ENCODE data around the gene PXN. TPM values are rescaled to one million over a fixed set of nuclear protein-coding genes. Genes with fewer than 3 reads are reported as not detected.

PXN gene
- total and polyA plus RNA-seq, 2 of the 13 experiments (the other 11 are each of a cell fraction or from before 2014, with no cell fraction given), result 13.6 to 14.2 TPM

DNA sequence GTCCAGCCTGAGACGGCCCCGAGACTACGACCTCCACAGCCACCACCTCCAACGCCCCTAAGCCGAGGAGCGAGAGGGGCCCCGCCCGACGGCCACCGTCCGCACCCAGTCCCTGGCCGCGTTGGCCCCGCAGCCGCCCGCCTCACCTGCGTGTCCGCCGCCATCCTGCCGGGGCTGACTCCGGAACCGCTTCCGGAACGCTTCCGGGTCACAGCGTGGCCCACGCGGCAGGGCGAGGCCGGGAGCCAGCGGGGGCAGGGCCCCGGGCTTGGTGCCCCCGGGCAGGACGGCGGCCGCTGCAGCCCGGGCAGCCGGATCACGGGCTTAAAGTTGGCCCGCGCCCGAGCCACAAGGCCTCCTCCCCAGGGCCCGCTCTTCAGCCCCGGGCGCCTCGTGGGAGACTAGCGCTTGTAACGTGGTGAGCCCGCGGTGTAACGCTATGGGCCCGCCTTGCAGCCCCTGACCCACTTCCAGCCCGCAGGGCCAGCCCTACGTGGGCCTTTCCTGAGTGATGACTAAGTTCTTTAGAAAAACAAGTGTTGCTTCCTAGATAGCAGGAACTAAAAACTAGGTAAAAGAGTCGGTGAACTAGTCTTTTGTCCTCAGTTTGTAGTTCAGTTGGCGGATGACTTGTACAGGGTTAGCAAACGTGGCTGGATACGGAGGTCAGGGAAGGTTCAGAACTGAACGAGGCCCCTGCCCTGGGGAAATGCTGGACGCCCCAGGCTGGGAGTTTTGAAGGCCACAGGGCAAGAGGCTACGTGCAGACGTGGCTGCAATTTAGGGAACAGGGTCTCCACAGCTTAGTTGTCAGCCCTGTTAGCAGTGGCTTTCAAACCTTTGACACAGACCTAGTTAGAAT, 70.8 kb downstream of the PXN start, which contains the start of gene GCN1 (continued):
- peak; percentile 65; the same call in 1 of the 2 replicates for TF ChIP-seq ZNF430 (CRISPR knock-in tag; IDR thresholded peaks at IDR 0.05)
- TF ChIP-seq SRSF4 (IDR thresholded peaks at IDR 0.05; ENCODE audit: low read depth, low read length, poor library complexity, severe bottlenecking), result no peak
- TF ChIP-seq, protein P1, sequence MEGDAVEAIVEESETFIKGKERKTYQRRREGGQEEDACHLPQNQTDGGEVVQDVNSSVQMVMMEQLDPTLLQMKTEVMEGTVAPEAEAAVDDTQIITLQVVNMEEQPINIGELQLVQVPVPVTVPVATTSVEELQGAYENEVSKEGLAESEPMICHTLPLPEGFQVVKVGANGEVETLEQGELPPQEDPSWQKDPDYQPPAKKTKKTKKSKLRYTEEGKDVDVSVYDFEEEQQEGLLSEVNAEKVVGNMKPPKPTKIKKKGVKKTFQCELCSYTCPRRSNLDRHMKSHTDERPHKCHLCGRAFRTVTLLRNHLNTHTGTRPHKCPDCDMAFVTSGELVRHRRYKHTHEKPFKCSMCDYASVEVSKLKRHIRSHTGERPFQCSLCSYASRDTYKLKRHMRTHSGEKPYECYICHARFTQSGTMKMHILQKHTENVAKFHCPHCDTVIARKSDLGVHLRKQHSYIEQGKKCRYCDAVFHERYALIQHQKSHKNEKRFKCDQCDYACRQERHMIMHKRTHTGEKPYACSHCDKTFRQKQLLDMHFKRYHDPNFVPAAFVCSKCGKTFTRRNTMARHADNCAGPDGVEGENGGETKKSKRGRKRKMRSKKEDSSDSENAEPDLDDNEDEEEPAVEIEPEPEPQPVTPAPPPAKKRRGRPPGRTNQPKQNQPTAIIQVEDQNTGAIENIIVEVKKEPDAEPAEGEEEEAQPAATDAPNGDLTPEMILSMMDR (CRISPR knock-in tag; IDR thresholded peaks at IDR 0.05), result no peak; the same call in 1 of the 2 replicates
- TF ChIP-seq, protein P2, sequence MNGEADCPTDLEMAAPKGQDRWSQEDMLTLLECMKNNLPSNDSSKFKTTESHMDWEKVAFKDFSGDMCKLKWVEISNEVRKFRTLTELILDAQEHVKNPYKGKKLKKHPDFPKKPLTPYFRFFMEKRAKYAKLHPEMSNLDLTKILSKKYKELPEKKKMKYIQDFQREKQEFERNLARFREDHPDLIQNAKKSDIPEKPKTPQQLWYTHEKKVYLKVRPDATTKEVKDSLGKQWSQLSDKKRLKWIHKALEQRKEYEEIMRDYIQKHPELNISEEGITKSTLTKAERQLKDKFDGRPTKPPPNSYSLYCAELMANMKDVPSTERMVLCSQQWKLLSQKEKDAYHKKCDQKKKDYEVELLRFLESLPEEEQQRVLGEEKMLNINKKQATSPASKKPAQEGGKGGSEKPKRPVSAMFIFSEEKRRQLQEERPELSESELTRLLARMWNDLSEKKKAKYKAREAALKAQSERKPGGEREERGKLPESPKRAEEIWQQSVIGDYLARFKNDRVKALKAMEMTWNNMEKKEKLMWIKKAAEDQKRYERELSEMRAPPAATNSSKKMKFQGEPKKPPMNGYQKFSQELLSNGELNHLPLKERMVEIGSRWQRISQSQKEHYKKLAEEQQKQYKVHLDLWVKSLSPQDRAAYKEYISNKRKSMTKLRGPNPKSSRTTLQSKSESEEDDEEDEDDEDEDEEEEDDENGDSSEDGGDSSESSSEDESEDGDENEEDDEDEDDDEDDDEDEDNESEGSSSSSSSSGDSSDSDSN (CRISPR knock-in tag; IDR thresholded peaks at IDR 0.05), result peak; percentile 93
- TF ChIP-seq ZNF296 (CRISPR knock-in tag; conservative IDR thresholded peaks at IDR 0.05), result no peak; the same call in 1 of the 2 replicates
- TF ChIP-seq MED1 (CRISPR knock-in tag; IDR thresholded peaks at IDR 0.05), result peak; percentile 82
- peak; percentile 89; the same call in 1 of the 2 replicates for TF ChIP-seq ZFP90 (CRISPR knock-in tag; IDR thresholded peaks at IDR 0.05; ENCODE audit: borderline replicate concordance)
- TF ChIP-seq, protein P3, sequence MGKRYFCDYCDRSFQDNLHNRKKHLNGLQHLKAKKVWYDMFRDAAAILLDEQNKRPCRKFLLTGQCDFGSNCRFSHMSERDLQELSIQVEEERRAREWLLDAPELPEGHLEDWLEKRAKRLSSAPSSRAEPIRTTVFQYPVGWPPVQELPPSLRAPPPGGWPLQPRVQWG (CRISPR knock-in tag; IDR thresholded peaks at IDR 0.05; ENCODE audit: borderline replicate concordance, low read depth), result no peak
- TF ChIP-seq MTF1 (CRISPR knock-in tag; IDR thresholded peaks at IDR 0.05), result no peak
- TF ChIP-seq NFIB (CRISPR knock-in tag; IDR thresholded peaks at IDR 0.05; ENCODE audit: borderline replicate concordance), result no peak
- TF ChIP-seq, protein P4, sequence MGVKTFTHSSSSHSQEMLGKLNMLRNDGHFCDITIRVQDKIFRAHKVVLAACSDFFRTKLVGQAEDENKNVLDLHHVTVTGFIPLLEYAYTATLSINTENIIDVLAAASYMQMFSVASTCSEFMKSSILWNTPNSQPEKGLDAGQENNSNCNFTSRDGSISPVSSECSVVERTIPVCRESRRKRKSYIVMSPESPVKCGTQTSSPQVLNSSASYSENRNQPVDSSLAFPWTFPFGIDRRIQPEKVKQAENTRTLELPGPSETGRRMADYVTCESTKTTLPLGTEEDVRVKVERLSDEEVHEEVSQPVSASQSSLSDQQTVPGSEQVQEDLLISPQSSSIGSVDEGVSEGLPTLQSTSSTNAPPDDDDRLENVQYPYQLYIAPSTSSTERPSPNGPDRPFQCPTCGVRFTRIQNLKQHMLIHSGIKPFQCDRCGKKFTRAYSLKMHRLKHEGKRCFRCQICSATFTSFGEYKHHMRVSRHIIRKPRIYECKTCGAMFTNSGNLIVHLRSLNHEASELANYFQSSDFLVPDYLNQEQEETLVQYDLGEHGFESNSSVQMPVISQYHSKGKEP (CRISPR knock-in tag; IDR thresholded peaks at IDR 0.05), result peak; percentile 28; the same call in 1 of the 2 replicates
- TF ChIP-seq POLR2AphosphoS5 (IDR thresholded peaks at IDR 0.05; ENCODE audit: low read depth, low read length), result peak; percentile 74
- TF ChIP-seq NR2F2 (IDR thresholded peaks at IDR 0.05; ENCODE audit: borderline replicate concordance, low read depth), result peak; percentile 31; the same call in 1 of the 2 replicates
- TF ChIP-seq PAF1 (CRISPR knock-in tag; IDR thresholded peaks at IDR 0.05), result no peak
- peak; percentile 57; the same call in 1 of the 2 replicates for TF ChIP-seq GATA4 (IDR thresholded peaks at IDR 0.05; ENCODE audit: borderline replicate concordance, low read depth)
- peak; percentile 94 for TF ChIP-seq MXD4 (CRISPR knock-in tag; IDR thresholded peaks at IDR 0.05)

Data from HepG2 (cell line).